GM23248 (cell line): ENCODE data around the gene TRAFD1. TPM values are rescaled to one million over a fixed set of nuclear protein-coding genes. Genes with fewer than 3 reads are reported as not detected.

Experiments
- DNase-seq: peaks from one replicate; pipeline ENCODE4 v3.0.0-alpha.2; 2015
- H2AFZ ChIP-seq: fragments of 200-600 bp; sonication (generic); 2 replicates; pipeline ENCODE4 v1.6.1; 2016; ENCODE audit warnings: antibody characterized with exemption
- H3F3A ChIP-seq: fragments of 200-600 bp; sonication (generic); 2 replicates; pipeline ENCODE4 v1.6.1; 2016; ENCODE audit warnings: mild to moderate bottlenecking, antibody characterized with exemption, mixed run types; ENCODE audit not compliant: insufficient read depth
- H3K27ac ChIP-seq: fragments of 200-600 bp; sonication (generic); 2 replicates; pipeline ENCODE4 v1.5.1; 2016; ENCODE audit warnings: mild to moderate bottlenecking
- H3K27me3 ChIP-seq: fragments of 200-600 bp; sonication (generic); replicated peaks from 2 replicates; pipeline ENCODE4 v1.6.1; 2016; ENCODE audit warnings: mild to moderate bottlenecking; ENCODE audit not compliant: insufficient read depth
- H3K36me3 ChIP-seq: fragments of 200-600 bp; sonication (generic); 2 replicates; pipeline ENCODE4 v1.6.1; 2016; ENCODE audit warnings: low read depth, mild to moderate bottlenecking
- H3K4me1 ChIP-seq: fragments of 200-600 bp; sonication (generic); 2 replicates; pipeline ENCODE4 v1.6.1; 2016; ENCODE audit warnings: mild to moderate bottlenecking; ENCODE audit not compliant: insufficient read depth
- H3K4me2 ChIP-seq: fragments of 200-600 bp; sonication (generic); one replicate; pipeline ENCODE4 v1.6.1; 2016; ENCODE audit warnings: mild to moderate bottlenecking; ENCODE audit not compliant: unreplicated experiment
- H3K4me3 ChIP-seq: fragments of 200-600 bp; sonication (generic); 2 replicates; pipeline ENCODE4 v1.5.1; 2016; ENCODE audit warnings: mild to moderate bottlenecking
- H3K79me2 ChIP-seq: fragments of 200-600 bp; sonication (generic); 2 replicates; pipeline ENCODE4 v1.6.1; 2016; ENCODE audit warnings: mild to moderate bottlenecking; ENCODE audit not compliant: insufficient read depth
- H3K9ac ChIP-seq: fragments of 200-600 bp; sonication (generic); 2 replicates; pipeline ENCODE4 v1.6.1; 2016; ENCODE audit warnings: mild to moderate bottlenecking
- H3K9me2 ChIP-seq: fragments of 200-600 bp; sonication (generic); 2 replicates; pipeline ENCODE4 v1.6.1; 2016; ENCODE audit warnings: mixed run types, mild to moderate bottlenecking, moderate library complexity; ENCODE audit not compliant: insufficient read depth
- H3K9me3 ChIP-seq: fragments of 200-600 bp; sonication (generic); one replicate; pipeline ENCODE4 v1.6.1; 2017; ENCODE audit warnings: low read depth
- H4K20me1 ChIP-seq: fragments of 200-600 bp; sonication (generic); 2 replicates; pipeline ENCODE4 v1.6.0; 2016; ENCODE audit not compliant: insufficient read depth
- EZH2 ChIP-seq: fragments of 200-600 bp; sonication (generic); IDR thresholded peaks from 2 replicates; pipeline ENCODE4 v1.6.1; 2018; ENCODE audit warnings: antibody characterized with exemption, mild to moderate bottlenecking; ENCODE audit not compliant: insufficient read depth, poor library complexity, severe bottlenecking
- EZH2phosphoT487 ChIP-seq: fragments of 200-600 bp; sonication (generic); IDR thresholded peaks from 2 replicates; pipeline ENCODE4 v1.6.1; 2018; ENCODE audit warnings: antibody characterized with exemption, moderate library complexity, mild to moderate bottlenecking, low read depth; ENCODE audit not compliant: insufficient read depth
- WGBS, 2 experiments: methylation state at CpG; one replicate each; pipeline ENCODE4 v1.1.6; 2015 to 2017; ENCODE audit warnings: low lambda C conversion rate in 2 of 2, low coverage in 1 of 2; ENCODE audit errors: missing lambda C conversion rate in 2 of 2; 5-methylcytosine and 5-hydroxymethylcytosine counted together
- in situ Hi-C: fragments of 300-500 bp; cut with MboI; formaldehyde crosslinking; loops from 2 replicates; pipeline ENCODE4 v1.15.0; 2020
- polyA plus RNA-seq: library from polyadenylated mRNA; unstranded; fragments of >200 nt; fragmentation: Nextera tagmentation; extraction: Ambion mirVana; gene quantifications from 2 replicates; pipeline ENCODE4 v1.2.1, GENCODE V29; 2016
- total RNA-seq: library from RNA; depleted of rRNA; stranded (reverse); fragments of >200 nt; shearing (Covaris generic); gene quantifications from 2 replicates; pipeline ENCODE4 v1.2.3, GENCODE V29; 2014

TRAFD1 gene
- total and polyA plus RNA-seq, 2 experiments from 2014 or later = 31.7 to 34.2 TPM

GRCh38 chr12:112117685-112118084, 7.7 kb upstream of the TRAFD1 start:
- 64 to 65% methylated on average over 8 of the region's 8 CpGs for WGBS, 2 experiments
- H3K9me2 ChIP-seq = no peaks in the 10 kb centered on the region
- H3F3A ChIP-seq = peaks cover 13% of the 10 kb centered on the region; the same call in 1 of the 2 replicates
- peak overlapping the region; percentile 35 for H3K4me2 ChIP-seq
- peak overlapping the region; percentile 73; the same call in 1 of the 2 replicates for H3K27ac ChIP-seq
- H2AFZ ChIP-seq = peak overlapping the region; percentile 73
- no peak overlapping the region for H3K4me3 ChIP-seq
- H4K20me1 ChIP-seq = no peaks in the 10 kb centered on the region
- peaks cover 28% of the 10 kb centered on the region for H3K4me1 ChIP-seq
- H3K9me3 ChIP-seq = no peaks in the 10 kb centered on the region
- in situ Hi-C loops = no loop called here
- no peaks in the 10 kb centered on the region for H3K27me3 ChIP-seq
- no peak for DNase-seq
- no peak overlapping the region for H3K9ac ChIP-seq
- no peaks in the 10 kb centered on the region for H3K36me3 ChIP-seq
- TF ChIP-seq EZH2 (no peak), EZH2phosphoT487 (no peak)
- H3K79me2 ChIP-seq = no peaks in the 10 kb centered on the region

- Histone ChIP-seq H3K79me2 (peaks cover 15% of the 10 kb centered on the region), H3K4me2 (peak overlapping the region; percentile 37), H3K9me2 (no peaks in the 10 kb centered on the region), H3K27me3 (no peaks in the 10 kb centered on the region), H3K4me1 (peaks cover 42% of the 10 kb centered on the region), H3K27ac (peak overlapping the region; percentile 55), H2AFZ (peak overlapping the region; percentile 33), H3K9ac (peak overlapping the region; percentile 17), H3K9me3 (no peaks in the 10 kb centered on the region), H3K4me3 (peak overlapping the region; percentile 33; the same call in 1 of the 2 replicates), H3F3A (peaks cover 22% of the 10 kb centered on the region; the same call in 1 of the 2 replicates), H3K36me3 (no peaks in the 10 kb centered on the region), H4K20me1 (no peaks in the 10 kb centered on the region)
- in situ Hi-C loops = no loop called here
- TF ChIP-seq EZH2phosphoT487 (no peak), EZH2 (no peak)
- DNase-seq = peak; percentile 86
- 46 to 50% methylated on average over 11 of the region's 11 CpGs for WGBS, 2 experiments
Observed at GRCh38 chr12:112121780-112122565, 3.4 kb upstream of the TRAFD1 start.

- peaks cover 15% of the 10 kb centered on the region; the same call in 1 of the 2 replicates for H3F3A ChIP-seq
- in situ Hi-C loops = no loop called here
- DNase-seq = peak; percentile 75
- H3K4me1 ChIP-seq = peaks cover 38% of the 10 kb centered on the region
- H3K9me2 ChIP-seq = no peaks in the 10 kb centered on the region
- peaks cover 26% of the 10 kb centered on the region for H3K79me2 ChIP-seq
- TF ChIP-seq EZH2 = no peak
- no peak for TF ChIP-seq EZH2phosphoT487
- no peaks in the 10 kb centered on the region for H3K27me3 ChIP-seq
- no peaks in the 10 kb centered on the region for H3K36me3 ChIP-seq
- H2AFZ ChIP-seq = peak overlapping the region; percentile 68
- peak overlapping the region; percentile 55 for H3K27ac ChIP-seq
- WGBS, 2 experiments = 53 to 57% methylated on average over 12 of the region's 12 CpGs
- no peaks in the 10 kb centered on the region for H3K9me3 ChIP-seq
- no peaks in the 10 kb centered on the region for H4K20me1 ChIP-seq
- H3K4me3 ChIP-seq = no peak overlapping the region
- H3K4me2 ChIP-seq = peak overlapping the region; percentile 37
- H3K9ac ChIP-seq = 0 out of 2 replicates have a peak overlapping the region, but pooled peaks have one; percentile 1
Observed at GRCh38 chr12:112122823-112123690, 2.3 kb upstream of the TRAFD1 start.

- H2AFZ ChIP-seq = peak overlapping the region; percentile 3; the same call in 1 of the 2 replicates
- H3K4me2 ChIP-seq = peak overlapping the region; percentile 67
- H4K20me1 ChIP-seq = no peaks in the 10 kb centered on the region
- peaks cover 44% of the 10 kb centered on the region for H3K79me2 ChIP-seq
- H3F3A ChIP-seq = peaks cover 15% of the 10 kb centered on the region; the same call in 1 of the 2 replicates
- H3K4me1 ChIP-seq = peaks cover 52% of the 10 kb centered on the region
- in situ Hi-C loops = no loop called here
- no peaks in the 10 kb centered on the region for H3K9me3 ChIP-seq
- H3K4me3 ChIP-seq = peak overlapping the region; percentile 86
- no peaks in the 10 kb centered on the region for H3K27me3 ChIP-seq
- WGBS, 2 experiments = 0 to 3% methylated on average over 1 of the region's 1 CpG
- no peak overlapping the region for H3K9ac ChIP-seq
- H3K27ac ChIP-seq = peak overlapping the region; percentile 88
- no peaks in the 10 kb centered on the region for H3K36me3 ChIP-seq
- no peak for DNase-seq
- TF ChIP-seq EZH2 (no peak), EZH2phosphoT487 (no peak)
- H3K9me2 ChIP-seq = no peaks in the 10 kb centered on the region
Observed at GRCh38 chr12:112124918-112125249, 476 bp upstream of the TRAFD1 start.
